PC-3 (cell line): ENCODE results near the gene STARD3. TPM values are rescaled to one million over a fixed set of nuclear protein-coding genes. Genes with fewer than 3 reads are reported as not detected.

Source experiments
- ATAC-seq: fragments of 200-7000 bp; cut with Tn5 transposase; 2 replicates; pipeline ENCODE4 v1.9.1; 2020; ENCODE audit warnings: mild to moderate bottlenecking, moderate library complexity
- BruUV-seq: library from RNA; stranded (reverse); fragments of 400-500 nt; replicated peaks from 2 replicates; lab custom pipeline; 2021; lab: Mats Ljungman, UMichigan
- CTCF ChIA-PET: fragments of 300-600 bp; sonication (Branson Sonifier 250); formaldehyde crosslinking; loops from one replicate; lab custom pipeline; 2022; ENCODE audit warnings: antibody characterized with exemption; lab: Charles Lee
- POLR2A ChIA-PET: fragments of 300-600 bp; sonication (Branson Sonifier 250); formaldehyde crosslinking; loops from one replicate; lab custom pipeline; 2022; ENCODE audit warnings: antibody characterized with exemption; ENCODE audit not compliant: unreplicated experiment; lab: Charles Lee
- DNase-seq: peaks from one replicate; pipeline ENCODE4 v3.0.0-alpha.2; 2015
- H2AFZ ChIP-seq: fragments of 300-600 bp; sonication (generic); 2 replicates; pipeline ENCODE4 v1.6.0; 2016; ENCODE audit warnings: antibody characterized with exemption, low read length
- H3F3A ChIP-seq: fragments of 300-600 bp; sonication (generic); one replicate; pipeline ENCODE4 v1.6.0; 2017; ENCODE audit warnings: antibody characterized with exemption, low read length, control low read depth, mild to moderate bottlenecking; ENCODE audit not compliant: unreplicated experiment
- H3K27ac ChIP-seq: fragments of 300-600 bp; sonication (generic); 2 replicates; pipeline ENCODE4 v1.5.1; 2016; ENCODE audit warnings: mild to moderate bottlenecking, low read length
- H3K27me3 ChIP-seq: fragments of 300-600 bp; sonication (generic); 2 replicates; pipeline ENCODE4 v1.6.1; 2016; ENCODE audit warnings: low read length, mixed read lengths
- H3K36me3 ChIP-seq: fragments of 300-600 bp; sonication (generic); 2 replicates; pipeline ENCODE4 v1.6.1; 2016; ENCODE audit warnings: low read depth, mixed run types, low read length, mixed read lengths
- H3K4me1 ChIP-seq: fragments of 300-600 bp; sonication (generic); 2 replicates; pipeline ENCODE4 v1.5.1; 2016; ENCODE audit warnings: low read length; ENCODE audit not compliant: insufficient read depth
- H3K4me2 ChIP-seq: fragments of 300-600 bp; sonication (generic); 2 replicates; pipeline ENCODE4 v1.6.0; 2016; ENCODE audit warnings: low read length
- H3K4me3 ChIP-seq: fragments of 300-600 bp; sonication (generic); 2 replicates; pipeline ENCODE4 v1.5.1; 2016; ENCODE audit warnings: mild to moderate bottlenecking, low read length, mixed read lengths
- H3K79me2 ChIP-seq: fragments of 300-600 bp; sonication (generic); 2 replicates; pipeline ENCODE4 v1.6.1; 2017; ENCODE audit warnings: low read length, mixed read lengths
- H3K9ac ChIP-seq: fragments of 300-600 bp; sonication (generic); 2 replicates; pipeline ENCODE4 v1.6.0; 2016; ENCODE audit warnings: mild to moderate bottlenecking, low read length
- H3K9me2 ChIP-seq: fragments of 300-600 bp; sonication (generic); replicated peaks from 2 replicates; pipeline ENCODE4 v1.6.1; 2016; ENCODE audit warnings: mixed run types, low read length, mixed read lengths
- H3K9me3 ChIP-seq: fragments of 300-600 bp; sonication (generic); 2 replicates; pipeline ENCODE4 v1.6.1; 2016; ENCODE audit warnings: low read length, mixed read lengths
- H4K20me1 ChIP-seq: fragments of 300-600 bp; sonication (generic); 2 replicates; pipeline ENCODE4 v1.6.1; 2016; ENCODE audit warnings: low read length, mixed read lengths
- EZH2 ChIP-seq: fragments of 300-600 bp; sonication (generic); IDR thresholded peaks from one replicate; pipeline ENCODE4 v1.6.1; 2017; ENCODE audit warnings: antibody characterized with exemption, mild to moderate bottlenecking, low read length; ENCODE audit not compliant: unreplicated experiment
- EZH2phosphoT487 ChIP-seq: fragments of 300-600 bp; sonication (generic); IDR thresholded peaks from 2 replicates; pipeline ENCODE4 v1.6.1; 2018; ENCODE audit warnings: mild to moderate bottlenecking, antibody characterized with exemption, low read length, borderline replicate concordance
- intact Hi-C: fragments of 100-400 bp; cut with micrococcal nuclease; formaldehyde crosslinking; loops from 2 replicates; pipeline ENCODE4 v1.9.0; 2023
- total RNA-seq: library from RNA; depleted of rRNA; stranded (reverse); fragments of >200 nt; gene quantifications from 2 replicates; pipeline ENCODE4 v1.2.3, GENCODE V29; 2014
- TF ChIP-seq, protein P1 (sequence below): fragments of 300-600 bp; sonication (generic); conservative IDR thresholded peaks from 2 replicates; pipeline ENCODE4 v1.5.1; 2017; ENCODE audit warnings: antibody characterized with exemption, low read depth, mild to moderate bottlenecking, low read length

The STARD3 gene
- total RNA-seq, 1 experiment from 2014 or later, result 30.5 TPM

DNA sequence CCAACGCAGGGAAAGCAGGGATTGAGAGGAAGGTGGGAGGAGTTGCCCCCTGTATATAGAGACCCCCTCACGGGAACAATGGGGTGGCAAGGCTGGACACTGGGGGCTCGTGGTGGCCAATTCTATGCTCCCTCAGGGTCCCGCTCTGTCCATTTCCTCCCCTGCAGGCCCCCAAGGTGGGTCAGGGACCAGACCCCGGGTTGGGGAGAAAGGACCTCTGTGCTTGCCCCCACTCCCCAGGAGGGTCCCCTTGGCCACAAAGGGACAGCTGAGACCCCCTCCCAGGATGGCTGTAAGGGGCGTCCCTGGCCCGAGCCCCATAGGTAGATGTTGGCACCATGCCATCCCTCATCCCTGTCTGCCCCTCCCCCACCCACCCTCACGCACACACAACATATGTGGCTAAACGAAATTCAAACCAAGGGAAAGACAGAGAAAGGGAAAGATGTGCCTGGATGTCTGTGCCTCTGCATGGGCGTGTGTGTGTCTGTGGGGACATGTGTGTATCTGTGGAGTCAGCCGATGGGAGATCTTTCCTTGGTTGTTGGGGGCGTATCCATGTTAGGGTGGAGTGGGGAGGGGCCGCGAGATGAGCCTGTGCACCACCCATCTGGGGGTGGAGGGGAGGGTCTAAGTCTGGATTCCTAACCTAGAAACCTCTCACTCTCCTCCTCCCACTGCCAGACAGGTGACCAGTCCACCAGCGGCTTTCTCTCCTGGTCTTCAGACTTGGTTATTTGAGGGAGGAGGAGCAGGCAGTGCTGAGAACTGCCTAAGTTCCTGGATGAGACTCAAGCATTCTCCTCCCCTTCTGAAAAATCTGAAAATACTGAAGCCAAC lies 28.6 kb upstream of the STARD3 start:
- Histone ChIP-seq H4K20me1 (no peaks in the 10 kb centered on the region), H3F3A (no peaks in the 10 kb centered on the region), H2AFZ (no peak overlapping the region), H3K4me1 (no peaks in the 10 kb centered on the region; the same call in 1 of the 2 replicates), H3K4me3 (no peak overlapping the region), H3K9ac (no peak overlapping the region), H3K79me2 (no peaks in the 10 kb centered on the region), H3K36me3 (no peaks in the 10 kb centered on the region), H3K9me2 (no peaks in the 10 kb centered on the region), H3K4me2 (no peak overlapping the region), H3K9me3 (no peaks in the 10 kb centered on the region), H3K27me3 (peaks cover 39% of the 10 kb centered on the region), H3K27ac (no peak overlapping the region)
- no peak for ATAC-seq
- TF ChIP-seq EZH2 (no peak), EZH2phosphoT487 (no peak)
- TF ChIP-seq, protein P1, sequence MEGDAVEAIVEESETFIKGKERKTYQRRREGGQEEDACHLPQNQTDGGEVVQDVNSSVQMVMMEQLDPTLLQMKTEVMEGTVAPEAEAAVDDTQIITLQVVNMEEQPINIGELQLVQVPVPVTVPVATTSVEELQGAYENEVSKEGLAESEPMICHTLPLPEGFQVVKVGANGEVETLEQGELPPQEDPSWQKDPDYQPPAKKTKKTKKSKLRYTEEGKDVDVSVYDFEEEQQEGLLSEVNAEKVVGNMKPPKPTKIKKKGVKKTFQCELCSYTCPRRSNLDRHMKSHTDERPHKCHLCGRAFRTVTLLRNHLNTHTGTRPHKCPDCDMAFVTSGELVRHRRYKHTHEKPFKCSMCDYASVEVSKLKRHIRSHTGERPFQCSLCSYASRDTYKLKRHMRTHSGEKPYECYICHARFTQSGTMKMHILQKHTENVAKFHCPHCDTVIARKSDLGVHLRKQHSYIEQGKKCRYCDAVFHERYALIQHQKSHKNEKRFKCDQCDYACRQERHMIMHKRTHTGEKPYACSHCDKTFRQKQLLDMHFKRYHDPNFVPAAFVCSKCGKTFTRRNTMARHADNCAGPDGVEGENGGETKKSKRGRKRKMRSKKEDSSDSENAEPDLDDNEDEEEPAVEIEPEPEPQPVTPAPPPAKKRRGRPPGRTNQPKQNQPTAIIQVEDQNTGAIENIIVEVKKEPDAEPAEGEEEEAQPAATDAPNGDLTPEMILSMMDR, result no peak
- no TSS peak for BruUV-seq
- ChIA-PET POLR2A (no interaction called here), CTCF (no interaction called here)
- DNase-seq, result no peak
- intact Hi-C loops, result no loop called here

DNA sequence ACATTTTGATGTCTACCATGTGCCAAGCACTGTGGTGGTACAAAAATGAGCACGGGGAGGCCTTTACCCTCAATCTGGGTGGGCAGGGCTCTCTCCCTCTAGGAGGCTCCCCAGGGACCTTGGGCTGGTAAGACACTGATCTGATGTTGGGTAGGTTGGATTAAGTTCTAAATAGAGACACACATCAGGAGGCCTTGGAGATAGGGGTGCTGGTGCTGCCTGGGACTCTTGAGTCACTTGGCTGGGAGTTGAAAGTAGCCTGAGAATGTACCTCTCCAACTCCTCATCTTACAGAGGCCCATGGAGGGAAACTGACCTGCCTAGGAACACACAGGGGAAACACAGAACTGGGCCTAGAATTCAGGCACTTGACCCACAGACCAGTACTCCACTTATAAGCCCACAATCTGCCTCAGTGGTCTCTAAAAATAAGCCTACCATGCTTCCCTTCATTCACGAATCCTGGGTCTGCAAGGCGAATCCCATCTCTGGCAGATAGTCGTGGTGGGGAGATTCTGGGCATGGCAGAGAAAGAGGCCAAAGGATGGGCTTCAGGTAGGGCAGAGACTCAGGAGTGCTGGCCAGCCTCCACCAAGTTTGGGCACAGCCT lies 27.4 kb upstream of the STARD3 start:
- no peaks in the 10 kb centered on the region for H3K9me3 ChIP-seq
- TF ChIP-seq, protein P1, result no peak
- no peak for TF ChIP-seq EZH2phosphoT487
- TF ChIP-seq EZH2, result no peak
- ATAC-seq (no peak), DNase-seq (no peak)
- no peaks in the 10 kb centered on the region for H3F3A ChIP-seq
- H3K27ac ChIP-seq, result no peak overlapping the region
- BruUV-seq, result no TSS peak
- H4K20me1 ChIP-seq, result no peaks in the 10 kb centered on the region
- no peaks in the 10 kb centered on the region for H3K9me2 ChIP-seq
- no peaks in the 10 kb centered on the region; the same call in 1 of the 2 replicates for H3K4me1 ChIP-seq
- ChIA-PET CTCF (no interaction called here), POLR2A (no interaction called here)
- H2AFZ ChIP-seq, result no peak overlapping the region
- H3K27me3 ChIP-seq, result peaks cover 29% of the 10 kb centered on the region
- H3K4me2 ChIP-seq, result no peak overlapping the region
- H3K4me3 ChIP-seq, result no peak overlapping the region
- intact Hi-C loops, result no loop called here
- no peaks in the 10 kb centered on the region for H3K79me2 ChIP-seq
- no peak overlapping the region for H3K9ac ChIP-seq
- H3K36me3 ChIP-seq, result no peaks in the 10 kb centered on the region
